Right cardiac atrium (tissue), 5 donors: ENCODE results near the gene PLXNA3. TPM values are rescaled to one million over a fixed set of nuclear protein-coding genes. Genes with fewer than 3 reads are reported as not detected.

ENCODE experiments used
- ATAC-seq, 2 donors: fragments of 200-7000 bp; cut with Tn5 transposase; one replicate each; pipeline versions ENCODE4 v1.8.0 to v1.9.1; 2020; ENCODE audit warnings: moderate library complexity in 2 of 2, mild to moderate bottlenecking in 1 of 2
- DNase-seq, 3 donors: peaks; one replicate each; pipeline ENCODE4 v3.0.0-alpha.2; 2020
- H3K27ac ChIP-seq: one replicate; pipeline ENCODE4 v1.5.1; 2013; ENCODE audit warnings: mild to moderate bottlenecking, low read length, control low read depth, moderate library complexity
- H3K27me3 ChIP-seq: one replicate; pipeline ENCODE4 v1.6.1; 2013; ENCODE audit not compliant: control insufficient read depth, insufficient read depth
- H3K4me1 ChIP-seq: one replicate; pipeline ENCODE4 v1.6.1; 2013; ENCODE audit warnings: low read length; ENCODE audit not compliant: control insufficient read depth, insufficient read depth
- H3K4me3 ChIP-seq: one replicate; pipeline ENCODE4 v1.5.1; 2013; ENCODE audit warnings: low read length, control low read depth
- H3K9me3 ChIP-seq: one replicate; pipeline ENCODE4 v1.6.1; 2013; ENCODE audit warnings: low read length; ENCODE audit not compliant: control insufficient read depth
- WGBS: extraction: QIAGEN DNeasy Blood & Tissue Kit; methylation state at CpG from one replicate; pipeline ENCODE4 v1.1.7; 2013; 5-methylcytosine and 5-hydroxymethylcytosine counted together
- intact Hi-C, 4 donors: fragments of 100-400 bp; cut with DNase I; formaldehyde crosslinking; loops; one replicate each; pipeline versions ENCODE4 v1.11.0 to v1.14.0; 2022 to 2023
- polyA plus RNA-seq: library from polyadenylated mRNA; stranded (reverse); fragments of 200-250 nt; gene quantifications from one replicate; pipeline ENCODE4 v1.2.3, GENCODE V29; 2013
- total RNA-seq, 4 donors: library from RNA; stranded (reverse); fragmentation: NEBNext Ultra II Directional; extraction: Animal tissue kit (Norgen Biotek cat#: 25700); gene quantifications; one replicate each; pipeline ENCODE4 v1.2.1, GENCODE V29; 2021
- donor health status: healthy with polysubstance abuse.
- donor health status: DM: no; HTN: yes; CAD: no.
- donor health status: DM: no; HTN: no; CAD: no.
- donor health status: DM: no; HTN: yes; CAD: no; lungs with severe emphysema.
- donor health status: DM: yes; HTN: yes; CAD: no.

PLXNA3 gene
- total and polyA plus RNA-seq, 5 donors: 12.2 to 34.0 (median 26.6) TPM

DNA sequence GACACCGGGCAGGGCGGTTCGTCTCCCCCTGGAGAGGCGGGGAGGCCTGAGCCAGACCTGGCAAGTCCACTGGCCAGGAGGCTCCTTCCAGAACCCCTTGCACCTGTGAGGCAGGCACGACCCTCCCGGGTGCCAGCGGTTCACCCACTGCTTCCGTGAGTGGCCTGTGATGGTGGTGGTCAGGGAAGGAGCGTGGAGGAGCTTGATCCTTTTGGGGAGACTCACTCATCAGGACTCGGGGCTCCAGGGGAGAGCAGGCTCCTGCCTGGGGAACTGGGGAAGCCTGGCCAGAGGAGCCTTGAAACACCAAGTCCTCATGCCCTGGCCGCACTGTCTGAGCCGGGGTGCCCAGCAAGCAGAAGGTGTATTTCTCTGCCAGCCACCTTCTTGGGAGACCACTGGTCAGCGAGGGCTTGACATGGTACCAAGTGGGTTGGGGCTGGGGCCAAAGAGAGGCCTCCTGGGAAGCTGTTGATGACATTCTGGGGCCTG is 13.3 kb upstream of the PLXNA3 start:
- H3K27me3 ChIP-seq: no peaks in the 10 kb centered on the region
- peak overlapping the region; percentile 60 for H3K4me3 ChIP-seq
- peak in 1 of 3 donors; percentile 38 for DNase-seq
- no peak for ATAC-seq
- H3K9me3 ChIP-seq: no peaks in the 10 kb centered on the region
- peaks cover 7% of the 10 kb centered on the region for H3K4me1 ChIP-seq
- no peak overlapping the region for H3K27ac ChIP-seq
- WGBS: 44% methylated on average over 13 of the region's 13 CpGs
- intact Hi-C loops: no loop called here

DNA sequence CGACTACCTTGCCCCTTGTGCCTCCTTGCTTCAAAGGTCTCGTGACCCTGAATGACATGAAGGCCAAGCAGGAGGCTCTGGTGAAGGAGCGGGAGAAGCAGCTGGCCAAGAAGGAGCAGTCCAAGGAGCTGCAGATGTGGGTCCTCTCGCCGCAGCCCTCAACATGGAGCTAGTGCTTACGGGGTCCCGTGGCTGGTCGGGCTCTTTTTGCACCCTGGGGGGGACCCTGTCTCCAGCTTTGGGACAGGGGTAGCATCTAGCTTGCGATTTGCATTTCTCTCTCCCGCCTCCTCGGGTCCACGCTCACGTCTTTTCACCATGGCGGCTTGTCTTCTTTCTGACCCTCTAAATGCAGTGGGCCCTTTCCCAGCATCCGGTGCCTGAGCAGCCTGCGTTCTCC is 12.3 kb upstream of the PLXNA3 start:
- intact Hi-C loops: no loop called here
- H3K4me3 ChIP-seq: no peak overlapping the region
- WGBS: 95% methylated on average over 16 of the region's 16 CpGs
- H3K27ac ChIP-seq: no peak overlapping the region
- ATAC-seq (no peak), DNase-seq (peak in 1 of 3 donors; percentile 44)
- H3K4me1 ChIP-seq: peaks cover 7% of the 10 kb centered on the region
- no peaks in the 10 kb centered on the region for H3K9me3 ChIP-seq
- H3K27me3 ChIP-seq: no peaks in the 10 kb centered on the region

DNA sequence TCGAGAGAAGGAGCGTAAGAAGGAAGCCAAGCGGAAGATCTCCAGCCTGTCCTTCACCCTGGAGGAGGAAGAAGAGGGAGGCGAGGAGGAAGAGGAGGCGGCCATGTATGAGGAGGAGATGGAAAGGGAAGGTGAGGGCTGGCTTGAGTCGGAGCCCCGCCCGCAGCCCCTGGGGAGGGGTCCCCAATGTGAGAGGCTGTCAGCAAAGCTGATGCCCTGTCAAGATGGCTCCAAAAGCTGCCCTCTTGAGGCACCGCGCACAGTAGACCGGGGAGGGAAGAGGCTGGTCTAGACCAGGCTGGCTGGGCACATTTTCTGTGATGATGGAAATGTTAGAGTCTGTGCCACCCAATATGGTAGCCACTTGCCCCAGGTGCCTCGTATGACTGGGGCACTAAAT is 11.7 kb upstream of the PLXNA3 start:
- H3K9me3 ChIP-seq: no peaks in the 10 kb centered on the region
- WGBS: 91% methylated on average over 12 of the region's 12 CpGs
- intact Hi-C loops: no loop called here
- no peaks in the 10 kb centered on the region for H3K27me3 ChIP-seq
- peak in 1 of 3 donors; percentile 46 for DNase-seq
- no peak for ATAC-seq
- H3K4me1 ChIP-seq: peaks cover 7% of the 10 kb centered on the region
- H3K4me3 ChIP-seq: no peak overlapping the region
- H3K27ac ChIP-seq: no peak overlapping the region

DNA sequence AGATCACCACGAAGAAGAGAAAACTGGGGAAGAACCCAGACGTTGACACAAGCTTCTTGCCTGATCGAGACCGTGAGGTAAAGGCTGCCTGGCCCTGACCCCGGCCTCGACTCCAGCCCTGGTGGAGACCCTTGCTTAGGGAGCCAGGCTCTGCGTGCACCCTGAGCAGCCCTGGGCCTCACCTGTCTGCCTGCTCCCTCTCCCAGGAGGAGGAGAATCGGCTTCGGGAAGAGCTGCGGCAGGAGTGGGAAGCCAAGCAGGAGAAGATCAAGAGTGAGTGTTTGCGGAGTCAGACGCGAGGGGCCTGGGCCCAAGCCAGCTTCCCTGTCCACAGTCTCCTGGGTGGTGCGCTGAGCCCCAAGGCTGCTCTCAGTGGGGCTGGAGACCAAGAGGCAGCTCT is 9.6 kb upstream of the PLXNA3 start:
- Histone ChIP-seq H3K4me1 (peaks cover 7% of the 10 kb centered on the region), H3K4me3 (no peak overlapping the region), H3K27ac (no peak overlapping the region), H3K9me3 (no peaks in the 10 kb centered on the region), H3K27me3 (no peaks in the 10 kb centered on the region)
- DNase-seq (no peak), ATAC-seq (no peak)
- 89% methylated on average over 14 of the region's 14 CpGs for WGBS
- intact Hi-C loops: no loop called here

DNA sequence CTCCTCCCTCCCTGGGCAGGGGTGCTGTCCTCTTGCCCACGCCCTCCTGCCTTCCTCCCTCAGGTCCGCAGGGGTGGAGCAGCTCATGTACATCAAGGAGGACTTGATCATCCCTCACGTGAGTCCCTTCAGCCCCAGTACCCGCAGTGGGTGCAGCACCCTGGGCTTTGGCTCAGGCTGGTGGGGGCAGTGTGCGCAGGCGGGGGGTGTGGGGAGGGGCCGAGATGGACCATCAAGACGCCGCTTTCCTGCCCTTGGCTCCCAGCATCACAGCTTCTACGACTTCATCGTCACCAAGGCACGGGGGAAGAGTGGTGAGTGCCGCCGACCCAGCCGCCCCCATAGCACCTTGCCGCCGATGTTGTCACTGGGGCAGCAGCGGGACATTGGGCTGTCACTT is 8.5 kb upstream of the PLXNA3 start:
- Histone ChIP-seq H3K4me3 (no peak overlapping the region), H3K9me3 (no peaks in the 10 kb centered on the region), H3K27ac (no peak overlapping the region), H3K27me3 (no peaks in the 10 kb centered on the region), H3K4me1 (peaks cover 7% of the 10 kb centered on the region)
- 93% methylated on average over 18 of the region's 18 CpGs for WGBS
- intact Hi-C loops: no loop called here
- DNase-seq (no peak), ATAC-seq (no peak)

DNA sequence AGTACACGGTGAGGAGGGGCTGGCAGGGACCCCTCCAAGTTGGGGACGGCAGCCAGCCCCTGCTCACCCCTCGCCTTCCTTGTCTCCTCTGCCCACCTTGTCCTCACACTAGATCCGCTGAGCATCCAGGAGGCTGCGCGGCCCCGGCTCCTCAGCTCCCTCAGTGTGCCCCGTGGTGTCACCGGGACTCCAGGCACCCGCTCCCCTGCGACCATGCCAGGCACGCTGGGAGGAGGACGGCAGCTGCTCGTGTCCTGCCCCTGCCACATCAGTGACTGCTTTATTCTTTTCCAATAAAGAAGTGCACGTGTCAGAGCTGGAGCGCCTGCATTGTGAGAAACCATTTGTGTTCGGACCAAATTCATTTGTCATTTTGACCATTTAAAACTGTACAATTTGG is 7.8 kb upstream of the PLXNA3 start:
- H3K27me3 ChIP-seq: no peaks in the 10 kb centered on the region
- ATAC-seq: no peak
- intact Hi-C loops: no loop called here
- 93% methylated on average over 17 of the region's 17 CpGs for WGBS
- no peak overlapping the region for H3K4me3 ChIP-seq
- no peak for DNase-seq
- no peaks in the 10 kb centered on the region for H3K9me3 ChIP-seq
- peaks cover 2% of the 10 kb centered on the region for H3K4me1 ChIP-seq
- no peak overlapping the region for H3K27ac ChIP-seq

DNA sequence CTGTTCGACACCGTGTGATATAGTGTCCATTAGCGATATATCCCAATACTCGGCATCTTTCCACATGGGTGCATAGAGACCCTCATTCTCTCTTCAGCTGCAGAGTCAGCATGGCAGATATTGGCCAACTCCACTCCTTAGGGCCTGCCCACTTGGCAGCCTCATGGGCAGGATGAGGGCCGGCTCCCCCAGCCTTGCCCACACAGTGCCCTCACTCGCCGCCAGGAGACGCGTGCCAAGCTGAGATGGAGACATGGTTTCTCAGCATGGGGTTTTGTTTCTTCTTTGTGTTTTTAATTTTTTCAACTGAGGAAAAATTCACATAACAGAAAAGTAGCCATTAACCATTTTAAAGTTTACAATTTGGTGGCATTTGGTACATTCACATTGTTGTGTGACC is 5.3 kb upstream of the PLXNA3 start:
- WGBS: 90% methylated on average over 9 of the region's 9 CpGs
- Histone ChIP-seq H3K4me3 (no peak overlapping the region), H3K27me3 (no peaks in the 10 kb centered on the region), H3K9me3 (no peaks in the 10 kb centered on the region), H3K4me1 (no peaks in the 10 kb centered on the region), H3K27ac (no peak overlapping the region)
- DNase-seq (peak in 1 of 3 donors; percentile 29), ATAC-seq (no peak)
- intact Hi-C loops: no loop called here

DNA sequence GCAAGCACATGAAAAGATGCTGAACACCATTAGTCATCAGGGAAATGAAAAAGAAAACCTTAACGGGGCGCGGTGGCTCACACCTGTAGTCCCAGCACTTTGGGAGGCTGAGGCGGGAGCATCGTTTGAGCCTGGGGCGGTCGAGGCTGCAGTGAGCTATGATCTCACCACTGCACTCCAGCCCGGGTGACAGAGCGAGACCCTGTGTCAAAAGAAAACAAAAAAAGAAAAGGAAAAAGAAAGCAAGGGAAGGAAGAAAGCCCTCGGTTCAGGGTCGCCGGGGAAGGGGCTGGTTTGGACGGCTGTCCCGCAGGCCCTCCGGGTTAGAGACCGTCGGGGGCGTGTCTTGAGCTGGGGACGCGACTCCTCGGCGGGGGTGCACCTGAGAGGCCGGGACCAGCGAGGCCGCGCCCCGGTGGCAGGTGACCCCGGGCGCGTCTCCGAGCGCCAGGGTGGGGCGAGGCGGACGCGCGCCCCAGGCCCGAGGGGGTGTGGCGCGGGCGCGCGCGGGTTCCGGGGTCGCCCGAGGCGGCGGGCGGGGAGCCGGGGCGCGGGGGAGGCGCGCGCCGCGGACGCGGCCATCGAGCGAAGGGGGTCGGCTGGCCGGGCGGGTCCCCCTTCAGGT is 478 bp upstream of the PLXNA3 start:
- DNase-seq (peak in 2 of 3 donors; percentile 38 to 73), ATAC-seq (peak; percentile 25 to 31)
- Histone ChIP-seq H3K27ac (peak overlapping the region; percentile 30), H3K27me3 (no peaks in the 10 kb centered on the region), H3K4me3 (peak overlapping the region; percentile 83), H3K9me3 (no peaks in the 10 kb centered on the region), H3K4me1 (peaks cover 5% of the 10 kb centered on the region)
- intact Hi-C loops: no loop called here
- WGBS: 5% methylated on average over 47 of the region's 65 CpGs

DNA sequence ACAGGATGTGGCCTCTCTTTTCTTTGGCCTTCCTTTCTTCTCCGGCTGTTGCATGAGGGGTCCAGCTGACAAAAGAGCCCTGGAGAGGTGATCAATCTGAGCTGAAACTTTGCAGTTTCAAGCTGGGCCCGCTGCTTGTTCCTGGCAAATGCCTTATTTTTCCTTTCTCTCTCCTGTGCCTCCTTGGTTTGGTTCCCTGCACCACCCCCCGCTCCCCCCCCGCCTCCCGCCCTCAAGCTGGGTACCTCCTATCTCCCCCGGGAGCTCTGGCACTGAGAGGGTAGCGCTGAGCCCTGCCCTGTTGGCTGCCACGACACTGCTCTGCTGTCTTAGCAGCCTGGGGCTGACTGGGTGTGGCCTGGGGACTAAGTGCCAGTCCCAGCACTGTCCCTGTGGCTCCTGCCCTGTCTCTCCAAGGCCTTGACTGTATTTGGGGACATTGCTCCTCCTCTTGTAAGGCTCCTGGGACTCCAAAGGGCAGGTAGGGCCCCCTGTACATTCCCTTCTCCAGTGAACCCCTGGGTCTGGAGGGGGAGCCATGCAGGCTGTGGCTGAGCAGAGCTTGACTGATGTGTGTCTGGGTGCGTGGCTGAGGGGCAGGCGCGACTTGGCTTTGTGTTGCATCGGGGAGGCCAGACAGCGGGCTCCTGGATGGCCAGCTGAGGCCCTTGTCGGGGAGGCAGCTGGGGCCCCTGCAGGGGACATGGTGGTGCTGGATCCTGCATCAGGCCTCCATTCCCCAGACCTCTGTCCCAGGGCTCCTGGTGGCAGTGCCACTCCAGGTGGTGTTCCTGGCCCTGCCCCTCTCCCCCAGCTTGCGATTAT is 1.1 kb downstream of the PLXNA3 start:
- intact Hi-C loops: no loop called here
- DNase-seq (peak; percentile 57 to 76 (median 73)), ATAC-seq (peak; percentile 63 to 82)
- WGBS: 31% methylated on average over 15 of the region's 15 CpGs
- H3K27ac ChIP-seq: no peak overlapping the region
- peak overlapping the region; percentile 83 for H3K4me3 ChIP-seq
- peaks cover 5% of the 10 kb centered on the region for H3K4me1 ChIP-seq
- no peaks in the 10 kb centered on the region for H3K9me3 ChIP-seq
- no peaks in the 10 kb centered on the region for H3K27me3 ChIP-seq

DNA sequence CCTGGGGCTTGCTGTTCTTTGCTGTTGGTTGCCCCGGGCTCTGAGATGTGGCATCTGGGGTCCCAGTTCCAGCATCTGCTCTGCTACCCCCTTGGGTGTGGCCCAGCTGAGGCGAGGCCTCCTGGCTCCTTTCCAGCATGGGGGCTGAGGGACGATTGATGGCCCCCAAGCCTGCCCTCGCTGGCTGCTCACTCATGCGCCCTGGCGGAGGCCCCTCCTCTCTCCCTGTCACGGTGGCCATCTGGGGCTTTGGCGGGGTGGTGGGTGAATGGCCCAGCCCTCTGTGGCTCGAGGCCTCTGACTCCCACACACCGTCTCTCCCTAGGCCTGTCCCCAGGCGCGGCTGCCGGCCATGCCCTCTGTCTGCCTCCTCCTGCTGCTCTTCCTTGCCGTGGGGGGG is 1.8 kb downstream of the PLXNA3 start:
- DNase-seq: peak in 2 of 3 donors; percentile 47 to 70
- 49% methylated on average over 14 of the region's 14 CpGs for WGBS
- peaks cover 5% of the 10 kb centered on the region for H3K4me1 ChIP-seq
- peak; percentile 15 to 23 for ATAC-seq
- no peaks in the 10 kb centered on the region for H3K9me3 ChIP-seq
- intact Hi-C loops: no loop called here
- no peak overlapping the region for H3K4me3 ChIP-seq
- no peak overlapping the region for H3K27ac ChIP-seq
- no peaks in the 10 kb centered on the region for H3K27me3 ChIP-seq

DNA sequence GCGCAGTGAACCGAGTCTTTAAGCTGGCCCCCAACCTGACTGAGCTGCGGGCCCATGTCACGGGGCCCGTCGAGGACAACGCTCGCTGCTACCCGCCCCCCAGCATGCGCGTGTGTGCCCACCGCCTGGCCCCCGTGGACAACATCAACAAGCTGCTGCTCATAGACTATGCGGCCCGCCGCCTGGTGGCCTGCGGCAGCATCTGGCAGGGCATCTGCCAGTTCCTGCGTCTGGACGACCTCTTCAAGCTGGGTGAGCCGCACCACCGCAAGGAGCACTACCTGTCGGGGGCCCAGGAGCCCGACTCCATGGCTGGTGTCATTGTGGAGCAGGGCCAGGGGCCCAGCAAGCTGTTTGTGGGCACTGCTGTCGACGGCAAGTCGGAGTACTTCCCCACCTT is 2.2 kb downstream of the PLXNA3 start:
- ATAC-seq: no peak
- intact Hi-C loops: no loop called here
- Histone ChIP-seq H3K4me1 (peaks cover 5% of the 10 kb centered on the region), H3K9me3 (no peaks in the 10 kb centered on the region), H3K27ac (no peak overlapping the region), H3K4me3 (no peak overlapping the region), H3K27me3 (no peaks in the 10 kb centered on the region)
- 83% methylated on average over 26 of the region's 26 CpGs for WGBS
- DNase-seq: peak in 2 of 3 donors; percentile 57 to 58
